K562 (cell line): ENCODE results near the gene CLTA. TPM values are rescaled to one million over a fixed set of nuclear protein-coding genes. Genes with fewer than 3 reads are reported as not detected.
A peak's percentile ranks its signal among the peaks of the same experiment; 100 is the strongest.

Source experiments
- ATF1 ChIP-seq, 2 experiments: fragments of 450-650 bp in 1 of 2; IDR thresholded peaks; 2 replicates each; pipeline ENCODE4 v1.6.1; 2016; ENCODE audit warnings: missing compliant biosample characterization in 1 of 2, missing genetic modification characterization in 1 of 2
- CBFB ChIP-seq: sonication (generic); formaldehyde crosslinking; IDR thresholded peaks from 2 replicates; pipeline ENCODE4 v1.4.0; 2020; ENCODE audit warnings: mild to moderate bottlenecking, missing genetic modification reagents
- CHD1 ChIP-seq: fragments of 200-600 bp; sonication (generic); IDR thresholded peaks from one replicate; pipeline ENCODE4 v1.6.1; 2012; ENCODE audit warnings: mild to moderate bottlenecking, moderate library complexity, low read length, inconsistent platforms
- FOXA3 ChIP-seq, 2 experiments: fragments of 450-650 bp in 1 of 2; sonication (generic) in 1 of 2; formaldehyde crosslinking; IDR thresholded peaks in 1 of 2; conservative IDR thresholded peaks in 1 of 2; 2 replicates each; pipeline versions ENCODE4 v1.4.0 to v1.8.0; 2020 to 2022; ENCODE audit warnings: mild to moderate bottlenecking in 2 of 2, missing genetic modification reagents in 1 of 2
- MED1 ChIP-seq: sonication (generic); formaldehyde crosslinking; IDR thresholded peaks from 2 replicates; pipeline ENCODE4 v1.8.1; 2023; ENCODE audit warnings: missing genetic modification reagents, borderline replicate concordance
- PML ChIP-seq: IDR thresholded peaks from 2 replicates; pipeline ENCODE4 v1.6.1; 2012; ENCODE audit warnings: low read length, inconsistent platforms
- POLR3G ChIP-seq: IDR thresholded peaks from 2 replicates; pipeline ENCODE4 v1.6.1; 2011; ENCODE audit not compliant: insufficient read length, insufficient replicate concordance; ENCODE audit errors: extremely low read depth
- PTRF ChIP-seq: fragments of 450-650 bp; IDR thresholded peaks from 2 replicates; pipeline ENCODE4 v1.6.1; 2016; ENCODE audit warnings: mild to moderate bottlenecking, missing genetic modification characterization, missing compliant biosample characterization
- SMAD4 ChIP-seq: fragments of 250-450 bp; sonication (Bioruptor Pico); conservative IDR thresholded peaks from 2 replicates; pipeline ENCODE4 v1.8.0; 2021; ENCODE audit warnings: inconsistent platforms, mild to moderate bottlenecking, moderate library complexity
- TAF7 ChIP-seq: fragments of 450-650 bp; IDR thresholded peaks from 2 replicates; pipeline ENCODE4 v1.6.1; 2016; ENCODE audit warnings: missing genetic modification characterization, missing compliant biosample characterization
- TAL1 ChIP-seq: fragments of 450-650 bp; IDR thresholded peaks from 2 replicates; pipeline ENCODE4 v1.6.1; 2016; ENCODE audit warnings: mild to moderate bottlenecking
- polyA plus RNA-seq, 8 experiments: library from polyadenylated mRNA; depleted of rRNA in 4 of 8; stranded (reverse) in 5 of 8; unstranded in 3 of 8; fragments of >200 nt; fragmentation: Nextera tagmentation in 2 of 8; fragmentation: Illumina TruSeq in 1 of 8; extraction: Ambion mirVana in 2 of 8; extraction: Trizol in 1 of 8; gene quantifications; 2 replicates each; pipeline versions ENCODE4 v1.2.1 to v1.2.3, GENCODE V29; 2011 to 2014; ENCODE audit warnings: inconsistent platforms in 1 of 8, missing spikeins in 1 of 8
- total RNA-seq, 7 experiments: library from RNA; depleted of rRNA in 6 of 7; stranded (reverse); fragments of >200 nt in 6 of 7; fragmentation: Illumina TruSeq in 2 of 7; extraction: Trizol in 2 of 7; gene quantifications; 2 replicates each; pipeline versions ENCODE4 v1.2.1 to v1.2.3, GENCODE V29; 2011 to 2021; ENCODE audit warnings: low replicate concordance in 1 of 7
- TF ChIP-seq, protein P1 (sequence below), 2 experiments: fragments of 450-650 bp in 1 of 2; sonication (generic) in 1 of 2; formaldehyde crosslinking in 1 of 2; IDR thresholded peaks; 2 replicates each; pipeline versions ENCODE4 v1.7.1 to v1.9.0; 2016 to 2022; ENCODE audit warnings: inconsistent platforms in 1 of 2, mild to moderate bottlenecking in 1 of 2, missing genetic modification reagents in 1 of 2
- TF ChIP-seq, protein P2 (sequence below): sonication (generic); formaldehyde crosslinking; IDR thresholded peaks from 2 replicates; pipeline ENCODE4 v1.8.0; 2022; ENCODE audit warnings: missing genetic modification reagents, mild to moderate bottlenecking, borderline replicate concordance
- TF ChIP-seq, protein P3 (sequence below), 2 experiments: fragments of 450-650 bp in 1 of 2; sonication (generic) in 1 of 2; formaldehyde crosslinking; conservative IDR thresholded peaks; 2 replicates each; pipeline versions ENCODE4 v1.4.0 to v1.8.1; 2020 to 2022; ENCODE audit warnings: mild to moderate bottlenecking in 1 of 2, missing genetic modification reagents in 1 of 2

The CLTA gene
- total and polyA plus RNA-seq, 9 of the 15 experiments (the other 6 are each of a cell fraction or from before 2014, with no cell fraction given) = 37.8 to 219 (median 144) TPM

DNA sequence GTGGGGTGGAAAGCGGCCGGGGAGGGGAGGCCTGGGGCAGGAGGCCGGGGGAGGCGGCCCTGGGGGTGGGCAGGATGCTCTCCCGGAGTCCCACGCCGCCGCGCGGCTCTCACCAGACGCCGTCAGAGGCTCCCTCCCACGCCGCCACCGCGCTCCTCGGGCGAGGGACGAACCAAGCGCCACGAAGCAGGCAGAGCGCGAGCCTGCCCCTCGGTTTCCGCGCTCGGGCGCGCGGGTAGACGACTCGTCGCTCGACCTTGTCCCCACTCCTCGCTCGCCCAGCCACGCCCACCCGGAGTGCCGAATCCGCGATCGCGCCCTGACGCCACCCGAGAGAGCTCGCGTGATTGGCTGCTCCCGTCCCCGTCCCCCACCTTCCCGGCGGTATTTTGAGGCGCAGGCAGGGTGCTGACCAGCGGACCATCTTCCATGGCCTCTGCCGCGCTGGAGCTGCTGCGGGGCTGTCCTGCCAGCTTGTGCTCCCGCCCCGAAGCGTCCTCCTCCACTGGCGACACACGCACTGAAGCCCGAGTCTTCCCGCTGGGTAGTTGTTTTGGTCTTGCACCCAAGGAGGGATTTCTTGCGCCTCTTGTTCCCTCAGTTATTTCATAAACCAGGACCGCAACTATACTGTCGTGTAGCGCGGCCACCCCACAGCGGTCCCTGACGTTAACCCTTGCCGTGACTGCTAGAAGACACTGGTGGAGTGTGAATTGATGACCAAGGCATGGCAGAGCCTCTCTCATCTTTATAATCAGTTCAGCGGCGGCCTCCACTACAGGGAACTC, 67.7 kb downstream of the CLTA start, which contains the start of gene GNE (continued):
- TF ChIP-seq, protein P1, sequence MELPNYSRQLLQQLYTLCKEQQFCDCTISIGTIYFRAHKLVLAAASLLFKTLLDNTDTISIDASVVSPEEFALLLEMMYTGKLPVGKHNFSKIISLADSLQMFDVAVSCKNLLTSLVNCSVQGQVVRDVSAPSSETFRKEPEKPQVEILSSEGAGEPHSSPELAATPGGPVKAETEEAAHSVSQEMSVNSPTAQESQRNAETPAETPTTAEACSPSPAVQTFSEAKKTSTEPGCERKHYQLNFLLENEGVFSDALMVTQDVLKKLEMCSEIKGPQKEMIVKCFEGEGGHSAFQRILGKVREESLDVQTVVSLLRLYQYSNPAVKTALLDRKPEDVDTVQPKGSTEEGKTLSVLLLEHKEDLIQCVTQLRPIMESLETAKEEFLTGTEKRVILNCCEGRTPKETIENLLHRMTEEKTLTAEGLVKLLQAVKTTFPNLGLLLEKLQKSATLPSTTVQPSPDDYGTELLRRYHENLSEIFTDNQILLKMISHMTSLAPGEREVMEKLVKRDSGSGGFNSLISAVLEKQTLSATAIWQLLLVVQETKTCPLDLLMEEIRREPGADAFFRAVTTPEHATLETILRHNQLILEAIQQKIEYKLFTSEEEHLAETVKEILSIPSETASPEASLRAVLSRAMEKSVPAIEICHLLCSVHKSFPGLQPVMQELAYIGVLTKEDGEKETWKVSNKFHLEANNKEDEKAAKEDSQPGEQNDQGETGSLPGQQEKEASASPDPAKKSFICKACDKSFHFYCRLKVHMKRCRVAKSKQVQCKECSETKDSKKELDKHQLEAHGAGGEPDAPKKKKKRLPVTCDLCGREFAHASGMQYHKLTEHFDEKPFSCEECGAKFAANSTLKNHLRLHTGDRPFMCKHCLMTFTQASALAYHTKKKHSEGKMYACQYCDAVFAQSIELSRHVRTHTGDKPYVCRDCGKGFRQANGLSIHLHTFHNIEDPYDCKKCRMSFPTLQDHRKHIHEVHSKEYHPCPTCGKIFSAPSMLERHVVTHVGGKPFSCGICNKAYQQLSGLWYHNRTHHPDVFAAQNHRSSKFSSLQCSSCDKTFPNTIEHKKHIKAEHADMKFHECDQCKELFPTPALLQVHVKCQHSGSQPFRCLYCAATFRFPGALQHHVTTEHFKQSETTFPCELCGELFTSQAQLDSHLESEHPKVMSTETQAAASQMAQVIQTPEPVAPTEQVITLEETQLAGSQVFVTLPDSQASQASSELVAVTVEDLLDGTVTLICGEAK (IDR thresholded peaks at IDR 0.05) = no peak
- TF ChIP-seq, protein P1 (CRISPR knock-in tag; IDR thresholded peaks at IDR 0.05) = no peak
- TF ChIP-seq PTRF (tag) = no peak
- no peak for TF ChIP-seq POLR3G
- TF ChIP-seq PML = no peak
- TF ChIP-seq MED1 (CRISPR knock-in tag) = no peak
- TF ChIP-seq CBFB (CRISPR knock-in tag) = no peak
- TF ChIP-seq CHD1 = no peak
- TF ChIP-seq FOXA3 (CRISPR knock-in tag; conservative IDR thresholded peaks at IDR 0.05 in 1 of 2, IDR thresholded peaks at IDR 0.05 in 1 of 2) = no peak
- TF ChIP-seq ATF1 (CRISPR knock-in tag; IDR thresholded peaks at IDR 0.05) = peak; percentile 69
- TF ChIP-seq ATF1 (tag; IDR thresholded peaks at IDR 0.05) = peak; percentile 92
- TF ChIP-seq, protein P2, sequence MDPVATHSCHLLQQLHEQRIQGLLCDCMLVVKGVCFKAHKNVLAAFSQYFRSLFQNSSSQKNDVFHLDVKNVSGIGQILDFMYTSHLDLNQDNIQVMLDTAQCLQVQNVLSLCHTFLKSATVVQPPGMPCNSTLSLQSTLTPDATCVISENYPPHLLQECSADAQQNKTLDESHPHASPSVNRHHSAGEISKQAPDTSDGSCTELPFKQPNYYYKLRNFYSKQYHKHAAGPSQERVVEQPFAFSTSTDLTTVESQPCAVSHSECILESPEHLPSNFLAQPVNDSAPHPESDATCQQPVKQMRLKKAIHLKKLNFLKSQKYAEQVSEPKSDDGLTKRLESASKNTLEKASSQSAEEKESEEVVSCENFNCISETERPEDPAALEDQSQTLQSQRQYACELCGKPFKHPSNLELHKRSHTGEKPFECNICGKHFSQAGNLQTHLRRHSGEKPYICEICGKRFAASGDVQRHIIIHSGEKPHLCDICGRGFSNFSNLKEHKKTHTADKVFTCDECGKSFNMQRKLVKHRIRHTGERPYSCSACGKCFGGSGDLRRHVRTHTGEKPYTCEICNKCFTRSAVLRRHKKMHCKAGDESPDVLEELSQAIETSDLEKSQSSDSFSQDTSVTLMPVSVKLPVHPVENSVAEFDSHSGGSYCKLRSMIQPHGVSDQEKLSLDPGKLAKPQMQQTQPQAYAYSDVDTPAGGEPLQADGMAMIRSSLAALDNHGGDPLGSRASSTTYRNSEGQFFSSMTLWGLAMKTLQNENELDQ (CRISPR knock-in tag) = no peak
- no peak for TF ChIP-seq TAL1
- TF ChIP-seq TAF7 (tag) = peak; percentile 41; the same call in 1 of the 2 replicates
- peak; percentile 46; the same call in 1 of the 2 replicates for TF ChIP-seq SMAD4
- TF ChIP-seq, protein P3, sequence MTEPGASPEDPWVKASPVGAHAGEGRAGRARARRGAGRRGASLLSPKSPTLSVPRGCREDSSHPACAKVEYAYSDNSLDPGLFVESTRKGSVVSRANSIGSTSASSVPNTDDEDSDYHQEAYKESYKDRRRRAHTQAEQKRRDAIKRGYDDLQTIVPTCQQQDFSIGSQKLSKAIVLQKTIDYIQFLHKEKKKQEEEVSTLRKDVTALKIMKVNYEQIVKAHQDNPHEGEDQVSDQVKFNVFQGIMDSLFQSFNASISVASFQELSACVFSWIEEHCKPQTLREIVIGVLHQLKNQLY (CRISPR knock-in tag; conservative IDR thresholded peaks at IDR 0.05) = no peak
